C4-2B (cell line): ENCODE data around the gene FOXD2.

Experiments used
- ZFX ChIP-seq: fragments of 450-650 bp; IDR thresholded peaks from 2 replicates; pipeline ENCODE4 v1.6.1; 2017
- TF ChIP-seq, protein P1 (sequence below): fragments of 450-650 bp; conservative IDR thresholded peaks from 2 replicates; pipeline ENCODE4 v1.5.1; 2017; ENCODE audit warnings: mild to moderate bottlenecking

GRCh38 chr1:47460456-47460855 is 22.6 kb downstream of the FOXD2 start:
- TF ChIP-seq, protein P1, sequence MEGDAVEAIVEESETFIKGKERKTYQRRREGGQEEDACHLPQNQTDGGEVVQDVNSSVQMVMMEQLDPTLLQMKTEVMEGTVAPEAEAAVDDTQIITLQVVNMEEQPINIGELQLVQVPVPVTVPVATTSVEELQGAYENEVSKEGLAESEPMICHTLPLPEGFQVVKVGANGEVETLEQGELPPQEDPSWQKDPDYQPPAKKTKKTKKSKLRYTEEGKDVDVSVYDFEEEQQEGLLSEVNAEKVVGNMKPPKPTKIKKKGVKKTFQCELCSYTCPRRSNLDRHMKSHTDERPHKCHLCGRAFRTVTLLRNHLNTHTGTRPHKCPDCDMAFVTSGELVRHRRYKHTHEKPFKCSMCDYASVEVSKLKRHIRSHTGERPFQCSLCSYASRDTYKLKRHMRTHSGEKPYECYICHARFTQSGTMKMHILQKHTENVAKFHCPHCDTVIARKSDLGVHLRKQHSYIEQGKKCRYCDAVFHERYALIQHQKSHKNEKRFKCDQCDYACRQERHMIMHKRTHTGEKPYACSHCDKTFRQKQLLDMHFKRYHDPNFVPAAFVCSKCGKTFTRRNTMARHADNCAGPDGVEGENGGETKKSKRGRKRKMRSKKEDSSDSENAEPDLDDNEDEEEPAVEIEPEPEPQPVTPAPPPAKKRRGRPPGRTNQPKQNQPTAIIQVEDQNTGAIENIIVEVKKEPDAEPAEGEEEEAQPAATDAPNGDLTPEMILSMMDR, result no peak
- no peak for TF ChIP-seq ZFX
